ENCODE results near the gene ARHGEF28. TPM values are rescaled to one million over a fixed set of nuclear protein-coding genes. Genes with fewer than 3 reads are reported as not detected.

Gene ARHGEF28
- total and polyA plus RNA-seq, 2 donors: 7.3 to 7.4 TPM

DNA sequence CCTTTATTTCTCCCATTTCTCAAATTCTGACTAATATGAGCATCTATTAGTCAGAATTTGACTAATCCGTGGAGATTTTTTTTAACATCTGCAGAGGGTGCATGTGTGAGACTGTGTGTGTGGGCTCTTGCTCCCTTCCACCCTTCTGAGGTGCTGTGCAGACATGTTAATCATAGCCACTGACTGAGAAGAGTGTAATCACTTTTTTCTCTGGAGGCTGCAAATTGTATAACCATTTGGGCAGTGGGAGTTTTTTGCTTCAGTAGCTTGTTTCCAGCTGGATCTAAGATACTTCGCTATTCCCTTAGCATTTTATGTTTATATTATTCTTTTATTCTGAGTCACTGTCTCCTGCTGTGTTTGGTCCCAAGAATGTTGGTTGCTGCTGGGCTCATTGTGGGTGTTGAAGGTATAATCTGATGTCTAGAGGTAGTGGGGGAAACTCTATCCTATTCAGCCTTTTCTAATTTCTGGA, 66.2 kb downstream of the ARHGEF28 start:
- Histone ChIP-seq H3K27me3 (ENCODE audit: control insufficient read depth in 2 of 2, insufficient read depth in 1 of 2, low read length in 1 of 2) (no peaks in the 10 kb centered on the region), H3K27ac (ENCODE audit: low read depth in 1 of 2, low read length in 1 of 2) (no peak overlapping the region), H3K9me3 (ENCODE audit: control insufficient read depth in 2 of 2, insufficient read depth in 1 of 2, low read length in 1 of 2) (no peaks in the 10 kb centered on the region), H3K4me1 (ENCODE audit: control insufficient read depth in 2 of 2, insufficient read depth in 2 of 2, low read length in 2 of 2) (no peaks in the 10 kb centered on the region), H3K36me3 (ENCODE audit: control insufficient read depth in 2 of 2, insufficient read depth in 2 of 2, low read length in 1 of 2) (no peaks in the 10 kb centered on the region), H3K4me3 (ENCODE audit: low read length in 2 of 2) (no peak overlapping the region)
- no peak for DNase-seq (ENCODE audit: low read depth in 6 of 9, low spot score in 9 of 9)
- 92% methylated on average over 2 of the region's 2 CpGs for WGBS

DNA sequence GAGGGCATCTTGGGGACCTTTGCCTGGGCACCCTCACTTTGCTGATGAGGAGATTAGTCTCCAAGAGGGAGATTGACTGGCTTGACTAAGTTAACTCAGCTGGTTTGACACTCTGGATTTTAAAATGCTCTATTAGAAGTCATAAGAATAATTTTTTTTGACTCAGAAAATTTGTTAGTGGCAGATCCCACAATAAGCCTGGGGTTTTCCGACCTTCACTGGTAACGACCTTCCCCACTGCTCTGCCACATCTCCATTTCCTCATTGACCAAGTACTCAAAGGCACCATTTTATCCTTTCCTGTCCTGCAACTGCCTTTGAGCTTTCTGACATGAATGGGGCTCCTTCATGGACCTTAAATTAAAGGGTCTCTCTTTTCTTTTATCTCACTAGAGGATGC, 67.0 kb downstream of the ARHGEF28 start:
- no peaks in the 10 kb centered on the region for H3K4me1 ChIP-seq (ENCODE audit: control insufficient read depth in 2 of 2, insufficient read depth in 2 of 2, low read length in 2 of 2)
- no peaks in the 10 kb centered on the region for H3K27me3 ChIP-seq (ENCODE audit: control insufficient read depth in 2 of 2, insufficient read depth in 1 of 2, low read length in 1 of 2)
- DNase-seq (ENCODE audit: low read depth in 6 of 9, low spot score in 9 of 9): no peak
- 80% methylated on average over 2 of the region's 2 CpGs for WGBS
- H3K4me3 ChIP-seq (ENCODE audit: low read length in 2 of 2): no peak overlapping the region
- no peak overlapping the region for H3K27ac ChIP-seq (ENCODE audit: low read depth in 1 of 2, low read length in 1 of 2)
- H3K9me3 ChIP-seq (ENCODE audit: control insufficient read depth in 2 of 2, insufficient read depth in 1 of 2, low read length in 1 of 2): no peaks in the 10 kb centered on the region
- H3K36me3 ChIP-seq (ENCODE audit: control insufficient read depth in 2 of 2, insufficient read depth in 2 of 2, low read length in 1 of 2): no peaks in the 10 kb centered on the region

GRCh38 chr5:73693573-73694061, 67.6 kb downstream of the ARHGEF28 start:
- no peak for DNase-seq (ENCODE audit: low read depth in 6 of 9, low spot score in 9 of 9)

GRCh38 chr5:73694089-73694488, 68.1 kb downstream of the ARHGEF28 start:
- Histone ChIP-seq H3K4me1 (ENCODE audit: control insufficient read depth in 2 of 2, insufficient read depth in 2 of 2, low read length in 2 of 2) (no peaks in the 10 kb centered on the region), H3K4me3 (ENCODE audit: low read length in 2 of 2) (no peak overlapping the region), H3K27ac (ENCODE audit: low read depth in 1 of 2, low read length in 1 of 2) (no peak overlapping the region), H3K9me3 (ENCODE audit: control insufficient read depth in 2 of 2, insufficient read depth in 1 of 2, low read length in 1 of 2) (no peaks in the 10 kb centered on the region), H3K27me3 (ENCODE audit: control insufficient read depth in 2 of 2, insufficient read depth in 1 of 2, low read length in 1 of 2) (no peaks in the 10 kb centered on the region), H3K36me3 (ENCODE audit: control insufficient read depth in 2 of 2, insufficient read depth in 2 of 2, low read length in 1 of 2) (no peaks in the 10 kb centered on the region)
- DNase-seq (ENCODE audit: low read depth in 6 of 9, low spot score in 9 of 9): no peak
- WGBS: 14% methylated on average over 2 of the region's 2 CpGs

More at GRCh38 chr5:73693573-73694061, 67.6 kb downstream of the ARHGEF28 start:
- no peak overlapping the region for H3K27ac ChIP-seq (ENCODE audit: low read depth in 1 of 2, low read length in 1 of 2)
- H3K27me3 ChIP-seq (ENCODE audit: control insufficient read depth in 2 of 2, insufficient read depth in 1 of 2, low read length in 1 of 2): no peaks in the 10 kb centered on the region
- H3K4me3 ChIP-seq (ENCODE audit: low read length in 2 of 2): no peak overlapping the region
- no peaks in the 10 kb centered on the region for H3K36me3 ChIP-seq (ENCODE audit: control insufficient read depth in 2 of 2, insufficient read depth in 2 of 2, low read length in 1 of 2)
- H3K9me3 ChIP-seq (ENCODE audit: control insufficient read depth in 2 of 2, insufficient read depth in 1 of 2, low read length in 1 of 2): no peaks in the 10 kb centered on the region
- 84% methylated on average over 4 of the region's 4 CpGs for WGBS
- H3K4me1 ChIP-seq (ENCODE audit: control insufficient read depth in 2 of 2, insufficient read depth in 2 of 2, low read length in 2 of 2): no peaks in the 10 kb centered on the region

DNA sequence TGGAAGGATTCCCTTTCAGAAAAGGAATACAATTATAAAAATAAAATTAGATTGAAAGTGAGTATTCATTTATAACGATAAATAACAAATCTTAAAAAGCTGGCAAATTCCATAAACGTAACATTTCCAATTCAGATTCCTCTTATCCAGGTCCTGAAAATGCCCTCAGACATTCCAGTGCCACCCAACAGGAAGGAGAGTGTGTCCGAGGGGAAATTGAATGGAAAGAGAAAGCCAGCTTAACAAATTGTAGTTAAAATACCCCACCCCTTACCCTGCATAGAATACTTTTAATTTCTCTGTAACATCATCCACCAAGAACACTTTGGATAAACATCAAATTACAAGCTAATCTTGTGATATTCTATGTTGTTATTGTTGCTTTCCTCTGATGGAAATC, 72.0 kb downstream of the ARHGEF28 start:
- no peak overlapping the region for H3K27ac ChIP-seq (ENCODE audit: low read depth in 1 of 2, low read length in 1 of 2)
- H3K4me3 ChIP-seq (ENCODE audit: low read length in 2 of 2): no peak overlapping the region
- no peaks in the 10 kb centered on the region for H3K4me1 ChIP-seq (ENCODE audit: control insufficient read depth in 2 of 2, insufficient read depth in 2 of 2, low read length in 2 of 2)
- no peaks in the 10 kb centered on the region for H3K27me3 ChIP-seq (ENCODE audit: control insufficient read depth in 2 of 2, insufficient read depth in 1 of 2, low read length in 1 of 2)
- 98% methylated on average over 3 of the region's 3 CpGs for WGBS
- no peaks in the 10 kb centered on the region for H3K36me3 ChIP-seq (ENCODE audit: control insufficient read depth in 2 of 2, insufficient read depth in 2 of 2, low read length in 1 of 2)
- H3K9me3 ChIP-seq (ENCODE audit: control insufficient read depth in 2 of 2, insufficient read depth in 1 of 2, low read length in 1 of 2): no peaks in the 10 kb centered on the region
- DNase-seq (ENCODE audit: low read depth in 6 of 9, low spot score in 9 of 9): no peak

- Histone ChIP-seq H3K27me3 (ENCODE audit: control insufficient read depth in 2 of 2, insufficient read depth in 1 of 2, low read length in 1 of 2) (no peaks in the 10 kb centered on the region), H3K9me3 (ENCODE audit: control insufficient read depth in 2 of 2, insufficient read depth in 1 of 2, low read length in 1 of 2) (no peaks in the 10 kb centered on the region), H3K27ac (ENCODE audit: low read depth in 1 of 2, low read length in 1 of 2) (no peak overlapping the region), H3K36me3 (ENCODE audit: control insufficient read depth in 2 of 2, insufficient read depth in 2 of 2, low read length in 1 of 2) (no peaks in the 10 kb centered on the region), H3K4me1 (ENCODE audit: control insufficient read depth in 2 of 2, insufficient read depth in 2 of 2, low read length in 2 of 2) (no peaks in the 10 kb centered on the region), H3K4me3 (ENCODE audit: low read length in 2 of 2) (no peak overlapping the region)
- DNase-seq (ENCODE audit: low read depth in 6 of 9, low spot score in 9 of 9): no peak
- 96% methylated on average over 3 of the region's 3 CpGs for WGBS
These were observed 75.6 kb downstream of the ARHGEF28 start for GRCh38 chr5:73701566-73701965.

- no peaks in the 10 kb centered on the region for H3K36me3 ChIP-seq (ENCODE audit: control insufficient read depth in 2 of 2, insufficient read depth in 2 of 2, low read length in 1 of 2)
- H3K27ac ChIP-seq (ENCODE audit: low read depth in 1 of 2, low read length in 1 of 2): no peak overlapping the region
- H3K4me1 ChIP-seq (ENCODE audit: control insufficient read depth in 2 of 2, insufficient read depth in 2 of 2, low read length in 2 of 2): no peaks in the 10 kb centered on the region
- no peaks in the 10 kb centered on the region for H3K27me3 ChIP-seq (ENCODE audit: control insufficient read depth in 2 of 2, insufficient read depth in 1 of 2, low read length in 1 of 2)
- no peak overlapping the region for H3K4me3 ChIP-seq (ENCODE audit: low read length in 2 of 2)
- 92% methylated on average over 1 of the region's 1 CpG for WGBS
- H3K9me3 ChIP-seq (ENCODE audit: control insufficient read depth in 2 of 2, insufficient read depth in 1 of 2, low read length in 1 of 2): no peaks in the 10 kb centered on the region
- DNase-seq (ENCODE audit: low read depth in 6 of 9, low spot score in 9 of 9): no peak
These were observed 76.5 kb downstream of the ARHGEF28 start for GRCh38 chr5:73702534-73702933.

DNA sequence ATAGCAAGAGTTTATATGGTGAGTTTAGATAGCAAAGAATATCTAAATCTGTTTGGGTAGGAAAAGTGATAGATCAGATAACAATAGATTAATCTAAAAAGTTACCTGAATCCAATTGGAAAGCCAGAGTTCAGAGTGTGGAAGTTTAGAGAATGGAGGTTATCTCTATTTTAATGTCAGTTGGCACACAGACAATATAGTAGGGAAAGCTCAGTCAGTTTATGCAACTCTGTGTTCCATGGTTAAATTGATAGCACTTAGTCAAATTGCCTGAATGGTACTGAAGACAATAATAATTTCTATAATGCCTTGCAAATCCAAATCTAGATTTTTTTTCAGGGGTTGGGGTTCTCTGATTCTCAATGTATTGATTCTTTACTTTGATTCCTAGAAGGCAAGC, 77.0 kb downstream of the ARHGEF28 start:
- DNase-seq (ENCODE audit: low read depth in 6 of 9, low spot score in 9 of 9): no peak
- Histone ChIP-seq H3K27me3 (ENCODE audit: control insufficient read depth in 2 of 2, insufficient read depth in 1 of 2, low read length in 1 of 2) (no peaks in the 10 kb centered on the region), H3K36me3 (ENCODE audit: control insufficient read depth in 2 of 2, insufficient read depth in 2 of 2, low read length in 1 of 2) (no peaks in the 10 kb centered on the region), H3K4me3 (ENCODE audit: low read length in 2 of 2) (no peak overlapping the region), H3K9me3 (ENCODE audit: control insufficient read depth in 2 of 2, insufficient read depth in 1 of 2, low read length in 1 of 2) (no peaks in the 10 kb centered on the region), H3K27ac (ENCODE audit: low read depth in 1 of 2, low read length in 1 of 2) (no peak overlapping the region), H3K4me1 (ENCODE audit: control insufficient read depth in 2 of 2, insufficient read depth in 2 of 2, low read length in 2 of 2) (no peaks in the 10 kb centered on the region)

DNA sequence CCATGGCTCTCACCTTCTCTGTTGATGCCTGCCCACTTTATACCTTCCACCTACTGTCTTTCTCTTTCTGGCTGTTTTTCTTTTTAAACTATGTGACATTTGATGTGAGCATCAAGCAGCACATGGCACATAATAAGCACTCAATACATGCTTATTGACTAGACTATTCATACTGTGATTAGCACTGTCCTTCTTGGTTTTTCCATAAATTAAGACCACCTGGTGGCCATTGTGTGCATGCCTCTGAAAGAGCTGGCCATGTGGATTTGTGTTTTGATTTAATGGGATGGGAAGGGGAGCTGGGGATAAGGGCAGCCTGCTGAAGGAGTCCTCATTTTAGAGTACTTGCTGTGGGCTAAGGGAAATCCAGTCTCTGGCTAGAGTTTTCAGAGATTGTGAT, 79.4 kb downstream of the ARHGEF28 start:
- Histone ChIP-seq H3K9me3 (ENCODE audit: control insufficient read depth in 2 of 2, insufficient read depth in 1 of 2, low read length in 1 of 2) (no peaks in the 10 kb centered on the region), H3K4me1 (ENCODE audit: control insufficient read depth in 2 of 2, insufficient read depth in 2 of 2, low read length in 2 of 2) (no peaks in the 10 kb centered on the region), H3K27ac (ENCODE audit: low read depth in 1 of 2, low read length in 1 of 2) (no peak overlapping the region), H3K36me3 (ENCODE audit: control insufficient read depth in 2 of 2, insufficient read depth in 2 of 2, low read length in 1 of 2) (no peaks in the 10 kb centered on the region), H3K4me3 (ENCODE audit: low read length in 2 of 2) (no peak overlapping the region), H3K27me3 (ENCODE audit: control insufficient read depth in 2 of 2, insufficient read depth in 1 of 2, low read length in 1 of 2) (no peaks in the 10 kb centered on the region)
- no peak for DNase-seq (ENCODE audit: low read depth in 6 of 9, low spot score in 9 of 9)

DNA sequence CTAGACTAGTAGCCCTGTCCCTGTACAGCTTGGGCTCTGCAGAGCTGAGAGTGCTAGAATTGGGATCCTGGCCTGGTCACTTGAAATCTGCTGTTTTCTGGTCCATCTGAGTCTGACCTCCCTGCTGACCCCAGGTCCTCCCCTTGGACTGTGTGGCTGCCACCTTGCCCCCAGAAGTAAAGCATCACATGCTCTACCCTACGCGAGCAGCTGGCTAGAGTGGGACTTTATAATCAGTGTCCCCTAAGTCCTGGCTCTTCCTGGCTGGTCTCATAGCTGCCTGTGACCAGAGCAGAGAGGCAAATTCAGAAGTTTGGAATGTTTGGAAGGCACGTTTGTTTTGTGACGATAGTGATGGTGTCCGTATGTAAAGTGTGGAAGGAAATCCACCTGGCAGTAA, 81.0 kb downstream of the ARHGEF28 start:
- H3K27me3 ChIP-seq (ENCODE audit: control insufficient read depth in 2 of 2, insufficient read depth in 1 of 2, low read length in 1 of 2): no peaks in the 10 kb centered on the region
- H3K36me3 ChIP-seq (ENCODE audit: control insufficient read depth in 2 of 2, insufficient read depth in 2 of 2, low read length in 1 of 2): no peaks in the 10 kb centered on the region
- 97% methylated on average over 5 of the region's 5 CpGs for WGBS
- no peak overlapping the region for H3K4me3 ChIP-seq (ENCODE audit: low read length in 2 of 2)
- H3K9me3 ChIP-seq (ENCODE audit: control insufficient read depth in 2 of 2, insufficient read depth in 1 of 2, low read length in 1 of 2): no peaks in the 10 kb centered on the region
- no peak for DNase-seq (ENCODE audit: low read depth in 6 of 9, low spot score in 9 of 9)
- H3K27ac ChIP-seq (ENCODE audit: low read depth in 1 of 2, low read length in 1 of 2): no peak overlapping the region
- H3K4me1 ChIP-seq (ENCODE audit: control insufficient read depth in 2 of 2, insufficient read depth in 2 of 2, low read length in 2 of 2): no peaks in the 10 kb centered on the region
